ENCODE data around the gene CCDC33.
A peak's percentile ranks its signal among the peaks of the same experiment; 100 is the strongest.

Gene CCDC33

GRCh38 chr15:74317820-74318375 is 81.8 kb downstream of the CCDC33 start (continued):
- TF ChIP-seq PRDM10 (tag by site-specific recombination; IDR thresholded peaks at IDR 0.05) (peak; percentile 86), ZNF10 (tag by site-specific recombination; IDR thresholded peaks at IDR 0.05) (no peak; the same call in 1 of the 2 replicates), ZNF324 (tag by site-specific recombination; IDR thresholded peaks at IDR 0.05) (peak; percentile 60; the same call in 1 of the 2 replicates), KLF8 (tag by site-specific recombination; IDR thresholded peaks at IDR 0.05) (peak; percentile 86), ZNF785 (tag by site-specific recombination; IDR thresholded peaks at IDR 0.05) (peak; percentile 75; the same call in 1 of the 2 replicates), ZFHX2 (tag by site-specific recombination; conservative IDR thresholded peaks at IDR 0.05) (peak; percentile 29; the same call in 1 of the 2 replicates), ZNF121 (tag by site-specific recombination; IDR thresholded peaks at IDR 0.05) (no peak), ZNF561 (tag by site-specific recombination; IDR thresholded peaks at IDR 0.05; ENCODE audit: borderline replicate concordance) (no peak), ZNF37A (tag by site-specific recombination; IDR thresholded peaks at IDR 0.05) (no peak), KLF9 (tag by site-specific recombination; IDR thresholded peaks at IDR 0.05; ENCODE audit: low read depth) (no peak), OSR2 (tag by site-specific recombination; IDR thresholded peaks at IDR 0.05) (peak; percentile 44; the same call in 1 of the 2 replicates), ZBTB21 (tag by site-specific recombination; IDR thresholded peaks at IDR 0.05) (0 out of 2 replicates have a peak, but pooled peaks have one; percentile 41), MZF1 (tag by site-specific recombination; IDR thresholded peaks at IDR 0.05; ENCODE audit: borderline replicate concordance) (peak; percentile 37; the same call in 1 of the 2 replicates), ZNF530 (tag by site-specific recombination; IDR thresholded peaks at IDR 0.05; ENCODE audit: low read depth) (no peak), OVOL3 (tag by site-specific recombination; IDR thresholded peaks at IDR 0.05) (no peak), ZNF423 (tag by site-specific recombination; IDR thresholded peaks at IDR 0.05) (0 out of 2 replicates have a peak, but pooled peaks have one; percentile 59), ZNF621 (tag by site-specific recombination; IDR thresholded peaks at IDR 0.05) (no peak), GLIS2 (tag by site-specific recombination; IDR thresholded peaks at IDR 0.05) (peak; percentile 86), ZNF341 (tag by site-specific recombination; IDR thresholded peaks at IDR 0.05; ENCODE audit: low read depth) (peak; percentile 53), ZFP69B (tag by site-specific recombination; IDR thresholded peaks at IDR 0.05) (peak; percentile 96), PRDM1 (tag by site-specific recombination; IDR thresholded peaks at IDR 0.05) (peak; percentile 78; the same call in 1 of the 2 replicates), SP2 (tag by site-specific recombination; IDR thresholded peaks at IDR 0.05) (no peak), ZBTB10 (tag by site-specific recombination; IDR thresholded peaks at IDR 0.05) (peak; percentile 85), ELK4 (IDR thresholded peaks at IDR 0.05; ENCODE audit: borderline replicate concordance, low read depth, low read length) (no peak), ZNF645 (tag by site-specific recombination; IDR thresholded peaks at IDR 0.05) (no peak), ZXDB (tag by site-specific recombination; IDR thresholded peaks at IDR 0.05) (peak; percentile 29; the same call in 1 of the 2 replicates), HIC1 (tag by site-specific recombination; IDR thresholded peaks at IDR 0.05) (peak; percentile 40; the same call in 1 of the 2 replicates)
- TF ChIP-seq, protein P1, sequence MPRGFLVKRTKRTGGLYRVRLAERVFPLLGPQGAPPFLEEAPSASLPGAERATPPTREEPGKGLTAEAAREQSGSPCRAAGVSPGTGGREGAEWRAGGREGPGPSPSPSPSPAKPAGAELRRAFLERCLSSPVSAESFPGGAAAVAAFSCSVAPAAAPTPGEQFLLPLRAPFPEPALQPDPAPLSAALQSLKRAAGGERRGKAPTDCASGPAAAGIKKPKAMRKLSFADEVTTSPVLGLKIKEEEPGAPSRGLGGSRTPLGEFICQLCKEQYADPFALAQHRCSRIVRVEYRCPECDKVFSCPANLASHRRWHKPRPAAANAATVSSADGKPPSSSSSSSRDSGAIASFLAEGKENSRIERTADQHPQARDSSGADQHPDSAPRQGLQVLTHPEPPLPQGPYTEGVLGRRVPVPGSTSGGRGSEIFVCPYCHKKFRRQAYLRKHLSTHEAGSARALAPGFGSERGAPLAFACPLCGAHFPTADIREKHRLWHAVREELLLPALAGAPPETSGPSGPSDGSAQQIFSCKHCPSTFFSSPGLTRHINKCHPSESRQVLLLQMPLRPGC (tag by site-specific recombination; IDR thresholded peaks at IDR 0.05) = peak; percentile 23; the same call in 1 of the 2 replicates
